Measurements from ENCODE around the gene COG3.

The COG3 gene

GRCh38 chr13:45448965-45449559 is 15.7 kb upstream of the COG3 start:
- no peak for DNase-seq
- no peaks in the 10 kb centered on the region for H3K36me3 ChIP-seq (replicated peaks)
- no peak overlapping the region for H3K4me3 ChIP-seq (ENCODE audit: low read depth, low read length)
- H3K27ac ChIP-seq, result no peak overlapping the region
- no peaks in the 10 kb centered on the region for H3K27me3 ChIP-seq (replicated peaks)
- no peak for TF ChIP-seq CTCF (IDR thresholded peaks at IDR 0.05; ENCODE audit: low read depth, low read length, missing control alignments)
- in situ Hi-C loops (cut with HindIII; ENCODE audit: low pct_ligation_motif_present, low sequenced_read_pairs), result no loop called here

- H3K27me3 ChIP-seq (replicated peaks), result no peaks in the 10 kb centered on the region
- no peak overlapping the region for H3K27ac ChIP-seq
- in situ Hi-C loops (cut with HindIII; ENCODE audit: low pct_ligation_motif_present, low sequenced_read_pairs), result no loop called here
- DNase-seq, result no peak
- H3K4me3 ChIP-seq (ENCODE audit: low read depth, low read length), result no peak overlapping the region
- no peak for TF ChIP-seq CTCF (IDR thresholded peaks at IDR 0.05; ENCODE audit: low read depth, low read length, missing control alignments)
- H3K36me3 ChIP-seq (replicated peaks), result no peaks in the 10 kb centered on the region
Observed at GRCh38 chr13:45451282-45451681, 13.5 kb upstream of the COG3 start.

- TF ChIP-seq CTCF (IDR thresholded peaks at IDR 0.05; ENCODE audit: low read depth, low read length, missing control alignments), result no peak
- no peaks in the 10 kb centered on the region for H3K36me3 ChIP-seq (replicated peaks)
- no peak for DNase-seq
- in situ Hi-C loops (cut with HindIII; ENCODE audit: low pct_ligation_motif_present, low sequenced_read_pairs), result no loop called here
- H3K4me3 ChIP-seq (ENCODE audit: low read depth, low read length), result no peak overlapping the region
- no peak overlapping the region for H3K27ac ChIP-seq
- no peaks in the 10 kb centered on the region for H3K27me3 ChIP-seq (replicated peaks)
Observed at GRCh38 chr13:45454204-45454603, 10.5 kb upstream of the COG3 start.

- Histone ChIP-seq H3K36me3 (replicated peaks) (no peaks in the 10 kb centered on the region), H3K4me3 (ENCODE audit: low read depth, low read length) (no peak overlapping the region), H3K27ac (no peak overlapping the region), H3K27me3 (replicated peaks) (no peaks in the 10 kb centered on the region)
- TF ChIP-seq CTCF (IDR thresholded peaks at IDR 0.05; ENCODE audit: low read depth, low read length, missing control alignments), result no peak
- in situ Hi-C loops (cut with HindIII; ENCODE audit: low pct_ligation_motif_present, low sequenced_read_pairs), result no loop called here
- DNase-seq, result peak; percentile 22
Observed at GRCh38 chr13:45456196-45456972, 8.4 kb upstream of the COG3 start.

- Histone ChIP-seq H3K27me3 (replicated peaks) (no peaks in the 10 kb centered on the region), H3K27ac (peak overlapping the region; percentile 87), H3K4me3 (ENCODE audit: low read depth, low read length) (peak overlapping the region; percentile 97), H3K36me3 (replicated peaks) (no peaks in the 10 kb centered on the region)
- peak; percentile 62 for TF ChIP-seq CTCF (IDR thresholded peaks at IDR 0.05; ENCODE audit: low read depth, low read length, missing control alignments)
- in situ Hi-C loops (cut with HindIII; ENCODE audit: low pct_ligation_motif_present, low sequenced_read_pairs), result no loop called here
- DNase-seq, result no peak
Observed at GRCh38 chr13:45464141-45464686, 525 bp upstream of the COG3 start.
